ENCODE results near the gene SYNGR3.
"Not testable (repeated sequence)": the region's sequence is repeated elsewhere in the genome, so short reads cannot be mapped to it uniquely, and the experiment has no call there.

Gene SYNGR3

DNA sequence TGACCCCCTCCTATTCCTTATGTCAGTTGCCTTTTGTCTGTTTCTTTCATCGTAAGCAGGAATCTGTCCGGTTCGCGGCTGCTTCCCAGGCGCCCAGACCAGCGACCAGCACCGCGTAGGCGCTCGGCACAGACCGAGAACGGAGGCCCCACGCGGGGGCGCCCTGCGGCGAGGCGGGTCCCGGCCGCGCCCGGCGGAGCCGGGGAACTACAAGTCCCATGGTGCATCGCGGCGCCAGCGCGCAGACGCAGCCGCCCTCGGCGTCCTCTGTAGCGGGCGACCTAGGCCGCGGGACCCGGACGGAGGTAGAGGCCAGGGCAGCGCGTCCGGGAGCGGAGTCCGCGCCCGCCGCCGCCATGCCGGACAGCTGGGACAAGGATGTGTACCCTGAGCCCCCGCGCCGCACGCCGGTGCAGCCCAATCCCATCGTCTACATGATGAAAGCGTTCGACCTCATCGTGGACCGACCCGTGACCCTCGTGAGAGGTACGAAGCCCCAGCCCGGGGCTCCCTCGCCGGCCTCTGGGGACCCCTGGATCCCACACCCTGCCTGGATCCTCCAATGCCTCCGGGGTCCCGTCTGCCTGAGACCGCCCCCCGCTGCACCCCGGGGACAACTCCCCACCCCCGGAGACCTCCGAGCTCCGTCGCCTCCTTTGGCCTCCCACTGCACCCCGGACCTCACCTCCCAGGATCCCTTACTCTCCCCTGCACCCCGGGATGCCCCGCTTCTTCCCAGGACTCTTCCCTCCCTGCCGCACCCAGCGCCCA, 30.3 kb upstream of the SYNGR3 start, which contains the start of gene NDUFB10:
Gene NDUFB10, plus strand, starts transcription at position 270 of the 771 bp plus-strand sequence. Its CDS starts 87 bp downstream, at position 357.
- Mint-ChIP-seq H3K27me3 (ENCODE audit: low read depth, poor library complexity) (peaks cover 4% of the 10 kb centered on the region), H3K4me1 (peaks cover 42% of the 10 kb centered on the region), H3K4me3 (peak within 1 kb of the TSS; percentile 93), H3K9me3 (peaks cover 4% of the 10 kb centered on the region), H3K27ac (peak within 1 kb of the TSS; percentile 66), H3K36me3 (ENCODE audit: low read depth) (peaks cover 25% of the 10 kb centered on the region)
- TF ChIP-seq, protein P1, sequence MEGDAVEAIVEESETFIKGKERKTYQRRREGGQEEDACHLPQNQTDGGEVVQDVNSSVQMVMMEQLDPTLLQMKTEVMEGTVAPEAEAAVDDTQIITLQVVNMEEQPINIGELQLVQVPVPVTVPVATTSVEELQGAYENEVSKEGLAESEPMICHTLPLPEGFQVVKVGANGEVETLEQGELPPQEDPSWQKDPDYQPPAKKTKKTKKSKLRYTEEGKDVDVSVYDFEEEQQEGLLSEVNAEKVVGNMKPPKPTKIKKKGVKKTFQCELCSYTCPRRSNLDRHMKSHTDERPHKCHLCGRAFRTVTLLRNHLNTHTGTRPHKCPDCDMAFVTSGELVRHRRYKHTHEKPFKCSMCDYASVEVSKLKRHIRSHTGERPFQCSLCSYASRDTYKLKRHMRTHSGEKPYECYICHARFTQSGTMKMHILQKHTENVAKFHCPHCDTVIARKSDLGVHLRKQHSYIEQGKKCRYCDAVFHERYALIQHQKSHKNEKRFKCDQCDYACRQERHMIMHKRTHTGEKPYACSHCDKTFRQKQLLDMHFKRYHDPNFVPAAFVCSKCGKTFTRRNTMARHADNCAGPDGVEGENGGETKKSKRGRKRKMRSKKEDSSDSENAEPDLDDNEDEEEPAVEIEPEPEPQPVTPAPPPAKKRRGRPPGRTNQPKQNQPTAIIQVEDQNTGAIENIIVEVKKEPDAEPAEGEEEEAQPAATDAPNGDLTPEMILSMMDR (IDR thresholded peaks at IDR 0.05), result peak; percentile 26
- peak; percentile 96 for DNase-seq

DNA sequence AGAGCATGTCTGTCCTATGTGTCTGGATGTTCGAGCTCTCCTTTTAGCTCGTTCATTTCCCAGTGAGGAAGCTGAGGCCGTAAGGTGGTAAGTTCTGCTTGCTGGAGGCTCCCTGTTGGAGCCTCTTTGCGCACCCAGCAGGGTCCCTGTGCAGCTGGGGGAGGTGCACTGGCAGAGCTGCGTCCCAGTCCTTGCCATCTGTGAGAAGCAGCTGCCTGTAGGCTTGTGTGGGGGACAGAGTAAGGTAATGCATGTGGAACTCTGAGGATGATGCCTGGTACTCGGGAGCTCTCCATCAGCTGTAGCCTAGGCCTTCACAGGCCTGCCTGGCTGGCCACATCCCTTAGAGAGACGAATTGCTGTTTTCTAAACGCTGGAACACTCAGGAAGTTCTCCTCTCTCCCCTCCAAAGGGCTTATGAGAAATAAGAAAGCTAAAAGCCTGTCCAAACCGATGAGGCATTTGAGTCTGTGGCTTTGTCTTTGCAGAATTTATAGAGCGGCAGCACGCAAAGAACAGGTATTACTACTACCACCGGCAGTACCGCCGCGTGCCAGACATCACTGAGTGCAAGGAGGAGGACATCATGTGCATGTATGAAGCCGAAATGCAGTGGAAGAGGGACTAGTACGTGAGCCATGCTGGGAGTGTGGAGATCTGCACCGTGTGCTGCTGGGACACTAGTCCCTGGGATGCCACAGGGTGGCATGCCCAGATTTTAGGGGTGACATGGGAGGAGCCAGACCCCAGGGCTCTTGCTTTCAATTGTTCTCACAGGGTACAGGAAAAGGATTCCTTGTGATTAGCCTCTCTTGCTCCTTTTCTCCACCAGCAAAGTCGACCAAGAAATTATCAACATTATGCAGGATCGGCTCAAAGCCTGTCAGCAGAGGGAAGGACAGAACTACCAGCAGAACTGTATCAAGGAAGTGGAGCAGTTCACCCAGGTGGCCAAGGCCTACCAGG, 28.8 kb upstream of the SYNGR3 start:
- Mint-ChIP-seq H3K36me3 (ENCODE audit: low read depth) (peaks cover 25% of the 10 kb centered on the region), H3K27me3 (ENCODE audit: low read depth, poor library complexity) (peaks cover 4% of the 10 kb centered on the region), H3K4me1 (peaks cover 49% of the 10 kb centered on the region), H3K27ac (peak overlapping the region; percentile 66), H3K9me3 (peaks cover 4% of the 10 kb centered on the region), H3K4me3 (peak overlapping the region; percentile 93)
- TF ChIP-seq, protein P1 (IDR thresholded peaks at IDR 0.05), result no peak
- no peak for DNase-seq

DNA sequence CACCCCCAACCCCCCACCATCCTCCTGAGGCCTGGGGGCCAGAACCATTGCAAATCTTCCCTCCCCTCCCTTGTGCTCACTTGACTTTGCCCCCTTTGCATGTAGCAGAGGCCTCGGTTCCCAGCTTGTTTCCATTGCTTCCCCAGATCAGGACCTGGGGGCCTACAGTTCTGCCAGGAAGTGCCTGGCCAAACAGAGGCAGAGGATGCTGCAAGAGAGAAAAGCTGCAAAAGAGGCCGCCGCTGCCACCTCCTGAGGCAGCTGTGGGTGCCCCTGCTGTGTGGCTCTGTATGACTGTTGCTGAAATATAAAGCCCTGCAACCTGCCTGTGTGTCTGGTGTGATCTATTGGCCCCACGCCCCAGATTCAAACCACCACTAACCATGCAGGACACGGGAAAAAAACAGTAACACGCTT, 28.1 kb upstream of the SYNGR3 start:
- H3K4me1 Mint-ChIP-seq, result peaks cover 49% of the 10 kb centered on the region
- H3K27me3 Mint-ChIP-seq (ENCODE audit: low read depth, poor library complexity), result peaks cover 3% of the 10 kb centered on the region
- H3K27ac Mint-ChIP-seq, result no peak overlapping the region
- peak overlapping the region; percentile 97 for H3K4me3 Mint-ChIP-seq
- DNase-seq, result no peak
- H3K9me3 Mint-ChIP-seq, result peaks cover 4% of the 10 kb centered on the region
- TF ChIP-seq, protein P1 (IDR thresholded peaks at IDR 0.05), result no peak
- peaks cover 25% of the 10 kb centered on the region for H3K36me3 Mint-ChIP-seq (ENCODE audit: low read depth)

DNA sequence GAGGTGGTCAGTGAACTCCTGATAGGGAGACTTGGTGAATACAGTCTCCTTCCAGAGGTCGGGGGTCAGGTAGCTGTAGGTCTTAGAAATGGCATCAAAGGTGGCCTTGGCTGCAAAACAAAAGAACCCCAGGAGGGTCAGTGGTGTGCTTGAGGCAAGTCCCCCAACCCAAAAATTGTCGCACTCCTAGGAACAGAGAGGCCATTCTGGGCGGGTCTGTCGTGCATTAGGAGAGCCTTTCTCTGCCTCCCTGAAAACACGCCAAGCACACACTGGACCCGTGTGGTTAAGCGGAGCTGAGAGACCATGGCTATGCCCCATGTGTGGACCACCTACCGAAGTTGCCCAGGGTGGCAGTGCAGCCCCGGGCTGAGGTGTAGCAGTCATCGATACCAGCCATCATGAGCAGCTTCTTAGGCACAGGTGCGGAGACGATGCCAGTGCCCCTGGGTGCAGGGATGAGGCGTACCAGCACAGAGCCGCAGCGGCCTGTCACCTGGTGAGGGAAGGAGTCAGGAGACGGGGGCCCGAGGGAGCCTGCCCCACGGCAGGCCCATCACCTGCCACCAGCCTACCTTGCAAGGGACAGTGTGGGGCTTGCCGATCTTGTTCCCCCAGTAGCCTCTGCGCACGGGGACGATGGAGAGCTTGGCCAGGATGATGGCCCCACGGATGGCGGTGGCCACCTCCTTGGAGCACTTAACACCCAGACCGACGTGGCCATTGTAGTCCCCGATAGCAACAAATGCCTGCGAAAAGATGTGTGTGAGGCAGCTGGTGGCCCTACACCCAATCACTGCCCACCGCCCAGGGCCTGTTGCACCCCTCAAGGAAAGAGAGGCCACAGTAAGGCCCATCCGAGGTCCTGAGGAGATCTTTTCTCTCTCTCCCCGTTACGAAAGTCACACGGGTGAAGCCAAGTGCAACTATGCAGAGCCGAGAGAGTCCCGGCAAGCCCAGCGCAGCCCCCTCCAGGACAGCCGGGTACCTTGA, 27.3 kb upstream of the SYNGR3 start:
- H3K27ac Mint-ChIP-seq, result peak overlapping the region; percentile 95
- peaks cover 25% of the 10 kb centered on the region for H3K36me3 Mint-ChIP-seq (ENCODE audit: low read depth)

DNA sequence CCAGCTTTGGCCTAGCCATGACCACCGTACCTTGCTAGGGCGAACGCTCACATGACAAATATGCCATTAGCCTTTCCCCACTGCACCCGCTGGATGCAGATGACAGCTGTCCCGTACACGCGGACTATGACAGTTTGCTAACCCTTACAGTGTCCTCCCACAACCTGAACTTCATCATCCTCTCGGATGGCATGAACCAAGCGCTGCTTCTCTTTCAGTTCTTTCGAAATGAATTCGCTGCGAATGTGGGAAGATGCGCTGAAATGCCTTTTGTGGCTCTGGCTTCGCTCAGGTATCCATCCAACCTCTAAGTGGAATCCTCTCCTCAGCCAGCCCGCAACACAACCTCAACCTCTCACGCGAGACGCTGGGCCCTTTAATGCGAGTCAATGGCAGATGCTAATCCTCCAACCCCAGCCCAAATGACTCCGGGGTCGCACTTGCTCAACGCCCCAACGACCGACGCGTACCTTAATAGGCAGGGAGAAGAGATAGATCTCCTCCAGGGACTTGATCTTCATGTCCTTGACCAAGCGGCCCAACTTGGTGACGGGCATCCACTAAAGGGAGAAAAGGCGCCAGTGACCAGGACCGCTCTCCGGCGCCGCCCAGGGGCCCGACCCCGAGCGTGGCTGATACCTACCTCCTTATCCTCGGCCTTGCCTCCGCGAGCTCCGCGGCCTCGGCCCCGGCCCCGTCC, 25.8 kb upstream of the SYNGR3 start:
- Mint-ChIP-seq H3K27ac (peak overlapping the region; percentile 95), H3K4me1 (peaks cover 49% of the 10 kb centered on the region), H3K9me3 (no peaks in the 10 kb centered on the region), H3K36me3 (ENCODE audit: low read depth) (peaks cover 25% of the 10 kb centered on the region), H3K4me3 (peak overlapping the region; percentile 97), H3K27me3 (ENCODE audit: low read depth, poor library complexity) (peaks cover 5% of the 10 kb centered on the region)
- TF ChIP-seq, protein P1 (IDR thresholded peaks at IDR 0.05), result no peak
- no peak for DNase-seq

More for the DNA sequence above, 27.3 kb upstream of the SYNGR3 start:
- DNase-seq; H3K27me3 Mint-ChIP-seq (ENCODE audit: low read depth, poor library complexity); H3K9me3 Mint-ChIP-seq: not testable (repeated sequence)
- Mint-ChIP-seq H3K4me1 (peaks cover 49% of the 10 kb centered on the region), H3K4me3 (peak overlapping the region; percentile 97)
